Peyer's patch (tissue), 4 donors: Measurements from ENCODE around the gene UCKL1.

Experiments used
- POLR2A ChIP-seq, 2 donors: fragments of 450-650 bp; IDR thresholded peaks; one replicate each; pipeline ENCODE4 v1.5.1; 2017; ENCODE audit warnings: antibody characterized with exemption in 2 of 2, mild to moderate bottlenecking in 2 of 2, moderate library complexity in 2 of 2
- TF ChIP-seq, protein P1 (sequence below), 6 experiments: fragments of 450-650 bp in 4 of 6; fragments of 200-600 bp in 2 of 6; sonication (generic) in 1 of 6; IDR thresholded peaks; one replicate each; pipeline ENCODE4 v1.5.1; 2017 to 2019; ENCODE audit warnings: antibody characterized with exemption in 6 of 6, mild to moderate bottlenecking in 3 of 6, moderate library complexity in 1 of 6

DNA sequence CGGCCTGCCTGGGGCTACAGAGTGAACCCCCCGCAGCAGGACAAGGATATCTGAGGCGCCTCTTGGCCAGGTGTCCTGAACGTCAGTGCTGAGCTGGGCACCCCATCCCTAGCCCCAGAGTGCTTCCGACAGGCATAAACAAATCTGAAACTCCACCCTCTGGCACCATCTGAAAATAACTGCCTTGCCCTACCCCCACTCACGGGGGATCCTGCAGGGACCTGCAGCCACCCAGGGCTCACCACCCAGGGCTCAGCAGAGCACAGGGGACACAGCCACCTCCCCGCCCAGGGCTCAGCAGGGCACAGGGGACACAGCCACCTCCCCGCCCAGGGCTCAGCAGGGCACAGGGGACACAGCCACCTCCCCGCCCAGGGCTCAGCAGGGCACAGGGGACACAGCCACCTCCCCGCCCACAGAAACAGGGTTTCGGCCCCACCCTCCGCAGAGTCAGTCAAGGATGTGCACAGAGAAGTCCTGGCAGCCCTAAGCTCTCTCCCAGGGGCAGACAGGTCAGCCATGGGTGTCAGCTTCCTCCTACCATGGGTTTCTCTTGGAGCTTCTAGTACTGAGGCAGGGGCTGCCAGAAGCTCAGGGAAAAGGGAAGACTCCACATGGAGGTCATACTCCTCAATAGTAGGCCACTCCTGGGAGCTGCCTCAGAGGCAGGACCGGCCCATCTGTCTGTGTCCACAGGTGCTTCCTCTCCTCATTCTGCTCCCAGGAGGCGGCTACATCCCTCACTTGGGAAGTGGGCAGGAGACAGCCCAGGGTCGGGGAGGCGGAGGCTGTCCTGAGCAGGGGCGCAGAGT is 4.6 kb downstream of the UCKL1 start:
- TF ChIP-seq, protein P1, sequence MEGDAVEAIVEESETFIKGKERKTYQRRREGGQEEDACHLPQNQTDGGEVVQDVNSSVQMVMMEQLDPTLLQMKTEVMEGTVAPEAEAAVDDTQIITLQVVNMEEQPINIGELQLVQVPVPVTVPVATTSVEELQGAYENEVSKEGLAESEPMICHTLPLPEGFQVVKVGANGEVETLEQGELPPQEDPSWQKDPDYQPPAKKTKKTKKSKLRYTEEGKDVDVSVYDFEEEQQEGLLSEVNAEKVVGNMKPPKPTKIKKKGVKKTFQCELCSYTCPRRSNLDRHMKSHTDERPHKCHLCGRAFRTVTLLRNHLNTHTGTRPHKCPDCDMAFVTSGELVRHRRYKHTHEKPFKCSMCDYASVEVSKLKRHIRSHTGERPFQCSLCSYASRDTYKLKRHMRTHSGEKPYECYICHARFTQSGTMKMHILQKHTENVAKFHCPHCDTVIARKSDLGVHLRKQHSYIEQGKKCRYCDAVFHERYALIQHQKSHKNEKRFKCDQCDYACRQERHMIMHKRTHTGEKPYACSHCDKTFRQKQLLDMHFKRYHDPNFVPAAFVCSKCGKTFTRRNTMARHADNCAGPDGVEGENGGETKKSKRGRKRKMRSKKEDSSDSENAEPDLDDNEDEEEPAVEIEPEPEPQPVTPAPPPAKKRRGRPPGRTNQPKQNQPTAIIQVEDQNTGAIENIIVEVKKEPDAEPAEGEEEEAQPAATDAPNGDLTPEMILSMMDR (IDR thresholded peaks at IDR 0.05): no peak
- peak; percentile 37 to 81 for TF ChIP-seq POLR2A (IDR thresholded peaks at IDR 0.05)
